ENCODE data around the gene WDR7. TPM values are rescaled to one million over a fixed set of nuclear protein-coding genes. Genes with fewer than 3 reads are reported as not detected.

Gene WDR7
- total RNA-seq, 4 donors from 2014 or later, result 19.3 to 51.4 (median 28.8) TPM

DNA sequence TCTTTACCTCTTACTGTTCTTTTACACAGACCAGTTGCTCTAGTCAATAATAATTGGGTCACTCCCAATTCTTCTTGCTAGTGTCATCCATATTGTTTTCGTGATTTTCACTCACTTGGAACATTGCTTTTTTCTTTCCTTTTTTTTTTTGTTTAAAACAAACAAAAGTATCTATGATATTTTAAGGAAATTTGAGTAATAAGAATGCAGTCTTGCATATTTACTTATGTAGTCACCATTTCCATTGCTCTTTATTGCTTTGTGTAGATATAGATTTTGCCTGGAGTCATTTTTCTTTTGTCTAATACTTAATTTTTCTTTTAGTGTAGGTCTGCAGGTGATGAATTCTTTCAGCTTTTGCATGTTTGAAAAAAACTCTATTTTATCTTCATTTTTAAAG lies 71.9 kb downstream of the WDR7 start:
- Histone ChIP-seq H3K4me1 (no peaks in the 10 kb centered on the region), H3K36me3 (peaks cover 0 to 44% of the 10 kb centered on the region in 2 donors), H3K4me3 (no peak overlapping the region), H3K27me3 (no peaks in the 10 kb centered on the region), H3K27ac (no peak overlapping the region), H3K9me3 (no peaks in the 10 kb centered on the region)
- ATAC-seq, result no peak
- 100% methylated on average over 1 of the region's 1 CpG for WGBS, 2 donors (ENCODE audit: low coverage in 1 of 2)
- no peak for TF ChIP-seq EP300 (IDR thresholded peaks at IDR 0.05)
- no peak for TF ChIP-seq POLR2A (IDR thresholded peaks at IDR 0.05)
- TF ChIP-seq POLR2AphosphoS5 (IDR thresholded peaks at IDR 0.05), result no peak
- TF ChIP-seq, protein P1, sequence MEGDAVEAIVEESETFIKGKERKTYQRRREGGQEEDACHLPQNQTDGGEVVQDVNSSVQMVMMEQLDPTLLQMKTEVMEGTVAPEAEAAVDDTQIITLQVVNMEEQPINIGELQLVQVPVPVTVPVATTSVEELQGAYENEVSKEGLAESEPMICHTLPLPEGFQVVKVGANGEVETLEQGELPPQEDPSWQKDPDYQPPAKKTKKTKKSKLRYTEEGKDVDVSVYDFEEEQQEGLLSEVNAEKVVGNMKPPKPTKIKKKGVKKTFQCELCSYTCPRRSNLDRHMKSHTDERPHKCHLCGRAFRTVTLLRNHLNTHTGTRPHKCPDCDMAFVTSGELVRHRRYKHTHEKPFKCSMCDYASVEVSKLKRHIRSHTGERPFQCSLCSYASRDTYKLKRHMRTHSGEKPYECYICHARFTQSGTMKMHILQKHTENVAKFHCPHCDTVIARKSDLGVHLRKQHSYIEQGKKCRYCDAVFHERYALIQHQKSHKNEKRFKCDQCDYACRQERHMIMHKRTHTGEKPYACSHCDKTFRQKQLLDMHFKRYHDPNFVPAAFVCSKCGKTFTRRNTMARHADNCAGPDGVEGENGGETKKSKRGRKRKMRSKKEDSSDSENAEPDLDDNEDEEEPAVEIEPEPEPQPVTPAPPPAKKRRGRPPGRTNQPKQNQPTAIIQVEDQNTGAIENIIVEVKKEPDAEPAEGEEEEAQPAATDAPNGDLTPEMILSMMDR (IDR thresholded peaks at IDR 0.05), result no peak

DNA sequence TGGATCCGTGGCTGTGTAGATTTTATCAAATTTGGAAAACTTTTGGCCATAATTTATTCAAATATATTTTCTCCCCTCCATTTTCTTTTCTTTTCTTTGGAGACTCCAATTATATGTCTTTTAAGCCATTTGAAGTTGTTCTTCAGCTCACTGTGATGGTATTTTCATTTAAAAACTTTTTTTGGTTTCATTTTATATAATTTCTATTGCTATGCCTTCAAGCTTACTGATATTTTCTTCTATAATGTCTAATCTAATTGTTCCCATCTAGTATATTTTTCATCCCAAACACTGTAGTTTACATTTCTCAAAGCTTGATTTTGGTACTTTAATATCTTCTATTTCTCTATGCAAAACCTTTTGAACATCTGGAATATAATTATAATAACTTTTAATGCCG lies 72.5 kb downstream of the WDR7 start:
- Histone ChIP-seq H3K36me3 (peaks cover 0 to 46% of the 10 kb centered on the region in 2 donors), H3K9me3 (no peaks in the 10 kb centered on the region), H3K4me3 (no peak overlapping the region), H3K4me1 (no peaks in the 10 kb centered on the region), H3K27me3 (no peaks in the 10 kb centered on the region), H3K27ac (no peak overlapping the region)
- 95 to 100% methylated on average over 1 to 2 of the region's 2 CpGs for WGBS, 2 donors (ENCODE audit: low coverage in 1 of 2)
- TF ChIP-seq POLR2A (IDR thresholded peaks at IDR 0.05), result no peak
- no peak for TF ChIP-seq POLR2AphosphoS5 (IDR thresholded peaks at IDR 0.05)
- TF ChIP-seq EP300 (IDR thresholded peaks at IDR 0.05), result no peak
- TF ChIP-seq, protein P1 (IDR thresholded peaks at IDR 0.05), result no peak
- ATAC-seq, result no peak

DNA sequence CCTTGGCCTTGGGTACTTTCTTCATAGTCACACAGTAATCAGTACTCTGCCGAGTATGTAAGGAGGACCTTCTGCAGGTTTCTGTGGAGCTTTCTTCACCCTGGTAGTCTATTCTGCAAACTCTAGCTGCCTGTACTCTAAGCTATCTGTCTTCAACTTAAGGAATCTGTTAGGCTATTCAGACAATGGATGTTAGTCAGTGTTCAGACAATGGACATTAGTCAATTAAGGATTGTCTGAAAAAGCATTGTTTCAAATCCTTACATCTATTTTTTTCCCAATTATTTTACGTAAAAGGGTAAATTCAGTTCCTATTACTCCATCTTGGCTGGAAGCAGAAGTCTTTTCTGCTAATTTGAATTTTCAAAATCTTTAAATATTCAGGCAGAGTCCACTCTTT lies 75.7 kb downstream of the WDR7 start:
- H3K9me3 ChIP-seq, result no peaks in the 10 kb centered on the region
- no peak for TF ChIP-seq POLR2AphosphoS5 (IDR thresholded peaks at IDR 0.05)
- TF ChIP-seq, protein P1 (IDR thresholded peaks at IDR 0.05), result no peak
- TF ChIP-seq POLR2A (IDR thresholded peaks at IDR 0.05), result no peak
- peaks cover 0 to 45% of the 10 kb centered on the region in 2 donors for H3K36me3 ChIP-seq
- ATAC-seq, result no peak
- H3K27ac ChIP-seq, result no peak overlapping the region
- 75 to 85% methylated on average over 1 to 2 of the region's 2 CpGs for WGBS, 2 donors (ENCODE audit: low coverage in 1 of 2)
- no peaks in the 10 kb centered on the region for H3K27me3 ChIP-seq
- H3K4me1 ChIP-seq, result no peaks in the 10 kb centered on the region
- no peak overlapping the region for H3K4me3 ChIP-seq

DNA sequence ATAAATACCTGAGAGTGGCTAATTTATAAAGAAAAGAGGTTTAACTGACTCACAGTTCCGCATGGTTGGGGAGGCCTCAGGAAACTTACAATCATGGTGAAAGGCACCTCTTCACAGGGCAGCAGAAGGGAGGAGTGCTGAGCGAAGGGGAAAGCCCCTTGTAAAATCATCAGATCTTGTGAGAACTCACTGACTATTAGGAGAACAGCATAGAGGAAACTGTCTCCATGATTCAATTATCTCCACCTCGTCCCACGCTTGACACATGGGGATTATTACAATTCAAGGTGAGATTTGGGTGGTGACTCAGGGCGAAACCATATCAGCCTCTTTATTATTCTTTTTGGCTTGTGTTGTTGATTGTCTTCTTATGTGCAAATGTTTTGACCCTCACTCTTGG lies 76.2 kb downstream of the WDR7 start:
- H3K27ac ChIP-seq, result no peak overlapping the region
- no peaks in the 10 kb centered on the region for H3K9me3 ChIP-seq
- peaks cover 0 to 43% of the 10 kb centered on the region in 2 donors for H3K36me3 ChIP-seq
- 87 to 90% methylated on average over 5 of the region's 5 CpGs for WGBS, 2 donors (ENCODE audit: low coverage in 1 of 2)
- no peak for ATAC-seq
- H3K27me3 ChIP-seq, result no peaks in the 10 kb centered on the region
- TF ChIP-seq POLR2A (IDR thresholded peaks at IDR 0.05), result no peak
- H3K4me3 ChIP-seq, result no peak overlapping the region
- H3K4me1 ChIP-seq, result no peaks in the 10 kb centered on the region

DNA sequence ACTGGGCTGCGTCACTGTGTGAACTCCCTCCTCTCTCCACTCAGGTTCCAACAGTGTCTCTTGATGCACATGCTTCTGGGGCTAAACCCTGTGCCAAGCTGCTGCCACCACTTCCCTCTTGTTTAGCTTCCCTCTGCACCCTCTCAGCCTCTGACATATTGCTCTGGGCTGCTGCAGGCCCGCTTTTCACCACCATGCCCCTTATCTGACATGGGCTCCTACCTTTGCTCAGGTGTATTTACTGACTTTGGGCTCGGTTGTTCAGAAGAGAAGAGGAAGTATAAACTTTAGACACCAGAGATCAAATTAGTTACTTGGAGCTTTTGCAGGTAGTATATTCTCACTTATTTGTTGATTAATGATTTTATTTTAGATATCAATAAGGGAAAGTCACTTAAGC lies 77.6 kb downstream of the WDR7 start:
- Histone ChIP-seq H3K27me3 (no peaks in the 10 kb centered on the region), H3K4me3 (no peak overlapping the region), H3K9me3 (no peaks in the 10 kb centered on the region), H3K27ac (no peak overlapping the region), H3K4me1 (no peaks in the 10 kb centered on the region), H3K36me3 (peaks cover 0 to 37% of the 10 kb centered on the region in 2 donors)
- 97% methylated on average over 3 of the region's 3 CpGs; no CpG with 5 or more reads in 1 of the 2 donors for WGBS, 2 donors (ENCODE audit: low coverage in 1 of 2)
- TF ChIP-seq EP300 (IDR thresholded peaks at IDR 0.05) (no peak), POLR2AphosphoS5 (IDR thresholded peaks at IDR 0.05) (no peak), POLR2A (IDR thresholded peaks at IDR 0.05) (no peak)
- TF ChIP-seq, protein P1 (IDR thresholded peaks at IDR 0.05), result no peak
- no peak for ATAC-seq

All from gastroesophageal sphincter (tissue), 4 donors.